ENCODE data around the gene PRRG4.
"Not testable (repeated sequence)": the region's sequence is repeated elsewhere in the genome, so short reads cannot be mapped to it uniquely, and the experiment has no call there.

Gene PRRG4

DNA sequence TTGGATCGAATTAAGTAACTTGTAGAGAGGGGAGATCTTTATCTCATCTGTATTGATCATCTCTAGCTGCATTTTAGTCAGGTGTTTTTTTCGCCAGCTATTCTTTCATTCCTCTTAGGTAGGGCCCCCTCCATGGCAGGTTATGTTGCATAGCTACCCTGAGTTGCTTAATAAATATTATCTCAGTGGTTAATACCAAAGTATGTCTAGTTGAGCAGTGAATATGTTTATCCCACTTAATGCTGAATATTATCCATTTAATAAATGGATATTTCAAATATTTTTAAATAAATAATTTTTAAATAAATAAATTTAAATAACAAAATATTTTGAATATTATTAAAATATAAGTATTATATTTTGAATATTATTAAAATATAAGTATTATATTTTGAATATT is 9.6 kb downstream of the PRRG4 start:
- intact Hi-C loops (cut with micrococcal nuclease): no loop called here
- no peaks in the 10 kb centered on the region for H3K9me3 Mint-ChIP-seq
- H3K36me3 Mint-ChIP-seq (ENCODE audit: low read depth): peaks cover 41% of the 10 kb centered on the region
- H3K4me3 Mint-ChIP-seq: no peak overlapping the region
- H3K27me3 Mint-ChIP-seq: no peaks in the 10 kb centered on the region
- H3K4me1 Mint-ChIP-seq (ENCODE audit: low read depth): peaks cover 22% of the 10 kb centered on the region
- H3K27ac Mint-ChIP-seq: no peak overlapping the region

DNA sequence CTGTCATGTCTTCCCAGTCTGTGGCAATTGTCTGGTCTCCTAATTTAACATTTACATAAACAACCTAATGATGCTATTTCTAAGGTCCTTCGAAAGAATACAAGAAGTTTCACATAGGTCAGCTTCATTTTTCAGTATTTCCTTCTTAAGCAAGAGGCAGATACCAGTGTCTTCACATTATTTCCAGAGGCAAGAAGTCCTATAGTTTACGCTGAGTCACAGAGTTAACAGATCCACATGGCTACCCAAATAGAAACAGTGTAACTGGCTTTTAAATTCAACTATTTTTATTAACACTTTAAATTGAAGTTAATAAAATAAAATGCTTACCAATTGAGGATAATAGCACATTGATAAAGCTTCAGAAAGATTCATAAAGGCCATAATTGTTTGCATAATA is 10.9 kb downstream of the PRRG4 start:
- peaks cover 25% of the 10 kb centered on the region for H3K4me1 Mint-ChIP-seq (ENCODE audit: low read depth)
- no peak overlapping the region for H3K4me3 Mint-ChIP-seq
- intact Hi-C loops (cut with micrococcal nuclease): loop anchor here (10.0 kb wide), 1 partner anchor 224 kb away; no protein-coding TSS in a partner anchor
- peaks cover 44% of the 10 kb centered on the region for H3K36me3 Mint-ChIP-seq (ENCODE audit: low read depth)
- H3K27me3 Mint-ChIP-seq: no peaks in the 10 kb centered on the region
- H3K27ac Mint-ChIP-seq: no peak overlapping the region
- H3K9me3 Mint-ChIP-seq: no peaks in the 10 kb centered on the region

DNA sequence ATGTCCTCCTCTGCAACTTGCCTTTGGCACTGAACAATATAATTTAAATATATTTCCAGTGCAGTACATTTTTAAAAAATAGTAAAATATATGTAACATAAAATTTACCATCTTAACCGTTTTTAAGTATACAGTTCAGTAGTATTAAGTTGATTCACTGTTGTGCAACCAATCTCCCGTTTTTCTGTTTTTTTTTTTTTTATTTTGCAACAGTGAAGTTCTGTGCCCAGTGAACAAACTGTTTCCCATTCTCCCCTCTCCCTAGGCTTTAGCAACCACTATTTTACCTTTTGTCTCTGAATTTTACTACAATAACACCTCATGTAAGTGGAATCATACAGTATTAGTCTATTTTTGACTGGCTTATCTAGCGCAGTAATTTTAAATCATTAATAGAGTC is 13.8 kb downstream of the PRRG4 start:
- H3K27ac Mint-ChIP-seq: peak overlapping the region; percentile 25
- H3K4me3 Mint-ChIP-seq: no peak overlapping the region
- H3K27me3 Mint-ChIP-seq: no peaks in the 10 kb centered on the region
- peaks cover 59% of the 10 kb centered on the region for H3K36me3 Mint-ChIP-seq (ENCODE audit: low read depth)
- peaks cover 11% of the 10 kb centered on the region for H3K9me3 Mint-ChIP-seq
- H3K4me1 Mint-ChIP-seq (ENCODE audit: low read depth): peaks cover 41% of the 10 kb centered on the region
- intact Hi-C loops (cut with micrococcal nuclease): loop anchor here (10.0 kb wide), 1 partner anchor 221 kb away; no protein-coding TSS in a partner anchor

DNA sequence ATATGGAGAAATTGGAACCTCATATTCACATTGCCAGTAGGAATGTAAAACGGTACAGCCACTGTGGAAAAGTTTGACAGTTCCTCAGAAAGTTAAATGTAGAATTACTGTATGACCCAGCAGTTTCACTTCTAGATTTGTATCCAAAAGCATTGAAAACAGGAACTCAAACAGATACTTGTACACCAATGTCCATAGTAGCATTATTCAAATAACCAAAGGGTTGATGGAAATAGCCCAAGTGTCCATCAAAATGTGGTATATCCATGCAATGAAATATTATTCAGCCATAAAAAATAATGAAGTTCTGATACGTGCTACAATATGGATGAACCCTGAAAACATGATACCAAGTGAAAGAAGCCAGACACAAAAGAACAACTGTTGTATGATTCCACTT is 17.8 kb downstream of the PRRG4 start:
- intact Hi-C loops (cut with micrococcal nuclease): loop anchor here (10.0 kb wide), 1 partner anchor 217 kb away; no protein-coding TSS in a partner anchor
- peaks cover 11% of the 10 kb centered on the region for H3K9me3 Mint-ChIP-seq
- peak overlapping the region; percentile 64 for H3K27ac Mint-ChIP-seq
- H3K36me3 Mint-ChIP-seq (ENCODE audit: low read depth): peaks cover 39% of the 10 kb centered on the region
- H3K27me3 Mint-ChIP-seq: no peaks in the 10 kb centered on the region
- H3K4me1 Mint-ChIP-seq (ENCODE audit: low read depth): peaks cover 60% of the 10 kb centered on the region
- H3K4me3 Mint-ChIP-seq: no peak overlapping the region

DNA sequence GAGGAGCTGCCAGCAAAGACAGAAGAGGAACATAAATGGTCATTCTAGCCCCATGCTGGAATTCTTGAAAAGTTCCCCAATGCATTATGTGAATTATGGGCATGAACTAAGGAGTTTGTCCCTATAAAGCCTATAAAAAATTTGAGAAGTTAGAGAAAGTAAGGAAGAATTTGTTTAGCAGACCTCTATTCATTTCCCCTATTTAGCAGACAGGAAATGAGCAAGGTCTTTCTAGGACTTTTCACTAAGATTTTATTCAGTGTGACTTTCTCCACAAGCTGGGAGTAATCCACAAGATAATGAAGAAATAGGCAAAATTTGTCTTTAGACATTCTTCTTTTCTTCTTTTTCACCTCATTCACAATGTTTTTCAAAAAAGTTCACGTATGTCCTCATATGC is 20.0 kb downstream of the PRRG4 start:
- H3K36me3 Mint-ChIP-seq (ENCODE audit: low read depth): peaks cover 47% of the 10 kb centered on the region
- H3K9me3 Mint-ChIP-seq: peaks cover 11% of the 10 kb centered on the region
- H3K4me3 Mint-ChIP-seq: peak overlapping the region; percentile 30
- intact Hi-C loops (cut with micrococcal nuclease): loop anchor here (10.0 kb wide), 1 partner anchor 215 kb away; no protein-coding TSS in a partner anchor
- peaks cover 64% of the 10 kb centered on the region for H3K4me1 Mint-ChIP-seq (ENCODE audit: low read depth)
- no peaks in the 10 kb centered on the region for H3K27me3 Mint-ChIP-seq
- H3K27ac Mint-ChIP-seq: peak overlapping the region; percentile 72

DNA sequence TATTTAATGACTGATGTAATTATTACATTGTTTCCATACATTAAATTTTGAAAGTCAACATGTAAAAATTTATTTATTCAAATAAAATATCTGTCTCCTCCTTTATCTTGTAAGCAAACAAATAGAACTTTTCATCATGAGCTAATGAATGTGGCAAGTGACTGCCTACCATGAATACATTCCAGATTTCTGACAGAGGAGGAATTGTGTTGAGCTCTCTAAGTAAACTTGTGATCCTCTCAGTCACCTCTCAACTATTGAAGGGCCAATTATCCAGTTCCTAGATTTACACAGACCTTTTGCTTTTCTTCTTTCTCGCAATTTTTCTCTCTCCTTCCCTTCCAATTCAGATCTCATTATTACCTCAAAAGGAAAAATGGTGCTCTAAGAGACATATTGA is 21.5 kb downstream of the PRRG4 start:
- Mint-ChIP-seq H3K4me1 (ENCODE audit: low read depth) (peaks cover 54% of the 10 kb centered on the region), H3K9me3 (peaks cover 11% of the 10 kb centered on the region), H3K27me3 (no peaks in the 10 kb centered on the region), H3K36me3 (ENCODE audit: low read depth) (peaks cover 32% of the 10 kb centered on the region), H3K4me3 (no peak overlapping the region), H3K27ac (no peak overlapping the region)
- intact Hi-C loops (cut with micrococcal nuclease): no loop called here

DNA sequence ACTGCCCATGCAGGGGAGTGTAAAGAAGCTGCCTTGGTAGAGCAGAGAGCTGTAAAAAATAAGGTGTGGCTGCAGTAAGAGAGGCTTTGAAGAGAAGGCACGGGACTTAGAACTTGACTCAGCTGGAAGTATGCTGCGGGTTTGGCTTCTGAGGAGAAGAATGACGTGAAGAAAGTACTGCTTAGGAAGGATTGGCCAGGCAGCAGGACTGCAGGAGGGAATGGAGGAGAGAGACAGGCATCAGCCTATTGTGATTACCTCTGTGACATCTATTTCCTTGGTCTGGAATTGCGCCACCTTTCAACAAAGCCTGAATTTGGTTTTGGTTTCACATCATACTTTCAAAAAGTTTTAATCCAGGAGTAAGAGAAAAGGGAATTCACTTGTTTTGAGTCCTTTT is 22.5 kb downstream of the PRRG4 start:
- Mint-ChIP-seq H3K4me1 (ENCODE audit: low read depth) (peaks cover 48% of the 10 kb centered on the region), H3K27me3 (no peaks in the 10 kb centered on the region), H3K27ac (peak overlapping the region; percentile 86), H3K9me3 (peaks cover 11% of the 10 kb centered on the region), H3K36me3 (ENCODE audit: low read depth) (peaks cover 27% of the 10 kb centered on the region), H3K4me3 (peak overlapping the region; percentile 72)
- intact Hi-C loops (cut with micrococcal nuclease): no loop called here

DNA sequence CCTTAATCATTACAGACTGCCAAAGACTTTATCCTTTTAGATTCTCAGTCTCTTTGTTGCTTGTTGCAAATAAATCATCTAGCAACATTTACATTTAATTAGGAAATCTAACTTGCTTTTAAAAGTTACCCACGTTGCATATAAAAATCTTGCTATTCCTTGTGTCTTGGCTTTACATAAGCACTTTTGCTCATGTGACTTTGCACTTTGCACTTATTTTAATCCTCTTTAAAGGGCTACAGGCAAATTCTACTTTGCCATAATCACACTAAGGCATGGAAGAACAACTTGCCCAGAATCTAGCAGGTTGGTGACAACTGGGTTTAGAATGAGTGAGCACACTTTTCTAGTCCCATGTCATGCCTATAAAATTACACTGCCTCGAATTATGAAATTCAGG is 25.9 kb downstream of the PRRG4 start:
- Mint-ChIP-seq H3K4me1 (ENCODE audit: low read depth) (peaks cover 25% of the 10 kb centered on the region), H3K36me3 (ENCODE audit: low read depth) (peaks cover 21% of the 10 kb centered on the region), H3K27ac (no peak overlapping the region), H3K4me3 (no peak overlapping the region), H3K27me3 (no peaks in the 10 kb centered on the region), H3K9me3 (no peaks in the 10 kb centered on the region)
- intact Hi-C loops (cut with micrococcal nuclease): no loop called here

DNA sequence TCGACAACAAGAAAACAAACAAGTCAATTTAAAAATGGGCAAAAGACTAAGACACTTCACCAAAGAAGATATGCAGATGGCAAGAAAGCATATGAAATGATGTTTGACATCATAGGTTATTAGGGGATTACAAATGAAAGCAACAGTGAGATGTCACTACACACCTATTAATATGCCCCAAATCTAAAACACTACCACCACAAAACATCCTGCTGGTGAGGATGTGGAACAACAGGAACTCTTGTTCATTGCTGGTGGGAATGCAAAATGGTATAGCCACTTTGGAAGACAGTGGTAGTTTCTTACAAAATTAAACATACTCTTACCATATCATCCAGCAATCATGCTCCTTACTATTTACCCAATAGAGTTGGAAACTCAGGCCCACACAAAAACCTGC is 29.0 kb downstream of the PRRG4 start:
- Mint-ChIP-seq H3K9me3 (no peaks in the 10 kb centered on the region), H3K4me3 (no peak overlapping the region), H3K4me1 (ENCODE audit: low read depth) (peaks cover under 1% of the 10 kb centered on the region), H3K27me3 (no peaks in the 10 kb centered on the region), H3K27ac (no peak overlapping the region), H3K36me3 (ENCODE audit: low read depth) (peaks cover 13% of the 10 kb centered on the region)
- intact Hi-C loops (cut with micrococcal nuclease): no loop called here

DNA sequence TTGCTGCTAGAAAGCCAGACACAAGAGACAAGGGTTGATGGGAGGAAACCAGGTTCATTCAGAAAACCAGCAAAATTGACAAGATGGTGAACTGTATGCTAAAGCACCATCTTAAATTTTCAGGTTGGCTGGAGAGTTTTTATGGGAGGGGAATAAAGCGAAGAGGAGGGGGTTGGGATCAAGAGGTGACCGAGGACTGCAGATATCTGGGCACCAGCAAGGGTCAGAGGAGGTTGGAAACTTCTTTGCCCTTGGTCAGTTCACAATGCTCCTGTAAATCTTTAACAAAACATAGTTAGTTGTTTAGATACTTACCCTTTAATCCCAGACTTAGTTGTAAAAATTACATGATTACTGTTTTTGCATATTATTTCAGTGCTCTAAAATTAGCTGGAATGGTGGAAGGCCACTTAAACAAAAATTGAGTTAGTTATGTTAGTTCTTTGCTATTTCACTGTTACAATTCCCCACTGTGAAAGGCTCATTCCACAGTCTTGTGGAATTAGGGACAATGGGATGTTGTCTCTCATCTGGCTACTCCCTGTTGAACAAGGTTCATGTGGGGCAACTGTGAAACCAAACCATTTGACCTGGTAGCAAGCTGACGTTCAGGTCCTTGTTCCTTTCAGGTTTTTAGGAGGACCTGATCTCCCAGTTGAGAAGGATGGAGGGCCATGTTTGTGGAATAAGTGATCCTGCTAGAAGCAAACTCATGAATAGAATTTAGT is 32.3 kb downstream of the PRRG4 start:
- no peaks in the 10 kb centered on the region for H3K27me3 Mint-ChIP-seq
- H3K36me3 Mint-ChIP-seq (ENCODE audit: low read depth): peaks cover 6% of the 10 kb centered on the region
- no peak overlapping the region for H3K27ac Mint-ChIP-seq
- no peaks in the 10 kb centered on the region for H3K9me3 Mint-ChIP-seq
- H3K4me3 Mint-ChIP-seq: no peak overlapping the region
- H3K4me1 Mint-ChIP-seq (ENCODE audit: low read depth): no peaks in the 10 kb centered on the region
- intact Hi-C loops (cut with micrococcal nuclease): no loop called here

DNA sequence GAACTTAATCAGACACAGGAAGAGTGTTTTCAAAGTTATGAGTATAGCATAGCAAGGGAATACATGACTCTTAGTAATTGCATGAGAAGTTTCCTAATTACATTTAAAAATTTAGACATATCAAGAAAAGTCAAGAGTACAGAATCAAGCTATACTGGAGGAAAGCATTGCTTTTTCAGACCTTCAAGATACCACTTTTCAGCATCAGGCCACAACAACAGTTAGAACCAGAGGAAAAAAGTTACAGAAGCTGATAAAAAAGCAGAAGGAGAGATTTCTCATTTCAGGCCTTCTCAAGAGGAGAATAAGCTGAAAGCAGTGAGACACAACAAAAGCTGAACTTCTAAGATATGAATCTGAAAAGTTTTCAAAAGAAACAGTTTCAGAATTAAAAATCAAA is 34.8 kb downstream of the PRRG4 start:
- no peaks in the 10 kb centered on the region for H3K9me3 Mint-ChIP-seq
- no peaks in the 10 kb centered on the region for H3K36me3 Mint-ChIP-seq (ENCODE audit: low read depth)
- no peak overlapping the region for H3K27ac Mint-ChIP-seq
- H3K27me3 Mint-ChIP-seq: no peaks in the 10 kb centered on the region
- no peak overlapping the region for H3K4me3 Mint-ChIP-seq
- no peaks in the 10 kb centered on the region for H3K4me1 Mint-ChIP-seq (ENCODE audit: low read depth)
- intact Hi-C loops (cut with micrococcal nuclease): no loop called here

DNA sequence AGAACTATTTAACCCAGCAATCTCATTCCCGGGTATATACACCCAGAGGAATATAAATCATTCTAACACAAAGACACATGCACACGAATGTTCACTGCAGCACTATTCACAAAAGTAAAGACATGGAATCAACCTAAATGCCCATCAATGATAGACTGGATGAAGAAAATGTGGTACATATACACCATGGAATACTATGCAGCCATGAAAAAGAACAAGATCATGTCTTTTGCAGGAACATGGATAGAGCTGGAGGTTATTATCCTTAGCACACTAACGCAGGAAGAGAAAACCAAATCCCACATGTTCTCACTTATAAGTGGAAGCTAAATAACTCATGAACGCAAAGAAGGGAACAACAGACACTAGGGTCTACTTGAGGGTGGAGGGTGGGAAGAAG is 39.0 kb downstream of the PRRG4 start:
- H3K4me3 Mint-ChIP-seq; H3K27ac Mint-ChIP-seq; H3K4me1 Mint-ChIP-seq (ENCODE audit: low read depth); intact Hi-C loops (cut with micrococcal nuclease); H3K27me3 Mint-ChIP-seq; H3K9me3 Mint-ChIP-seq; H3K36me3 Mint-ChIP-seq (ENCODE audit: low read depth): not testable (repeated sequence)

DNA sequence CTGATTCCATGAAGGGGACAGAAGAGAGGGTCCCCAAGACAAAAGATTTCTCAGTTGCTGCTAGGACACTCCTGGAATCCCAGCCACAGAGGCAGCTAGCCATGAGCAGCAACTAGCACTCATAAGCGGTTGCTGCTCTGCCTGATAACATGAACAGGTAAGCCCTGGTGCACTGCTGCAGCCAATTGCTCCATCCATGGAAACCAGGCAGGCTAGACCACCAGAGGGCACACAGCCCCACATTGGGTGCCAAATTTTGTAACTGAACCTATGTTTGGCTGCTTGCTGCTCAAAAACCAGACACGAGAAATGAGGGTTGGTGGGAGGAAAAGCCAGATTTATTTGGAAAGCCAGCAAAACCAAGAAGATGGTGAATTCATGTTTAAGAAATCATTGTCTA is 40.9 kb downstream of the PRRG4 start:
- H3K4me3 Mint-ChIP-seq: no peak overlapping the region
- H3K36me3 Mint-ChIP-seq (ENCODE audit: low read depth): no peaks in the 10 kb centered on the region
- intact Hi-C loops (cut with micrococcal nuclease): no loop called here
- no peaks in the 10 kb centered on the region for H3K9me3 Mint-ChIP-seq
- H3K27me3 Mint-ChIP-seq: no peaks in the 10 kb centered on the region
- H3K4me1 Mint-ChIP-seq (ENCODE audit: low read depth): no peaks in the 10 kb centered on the region
- no peak overlapping the region for H3K27ac Mint-ChIP-seq

DNA sequence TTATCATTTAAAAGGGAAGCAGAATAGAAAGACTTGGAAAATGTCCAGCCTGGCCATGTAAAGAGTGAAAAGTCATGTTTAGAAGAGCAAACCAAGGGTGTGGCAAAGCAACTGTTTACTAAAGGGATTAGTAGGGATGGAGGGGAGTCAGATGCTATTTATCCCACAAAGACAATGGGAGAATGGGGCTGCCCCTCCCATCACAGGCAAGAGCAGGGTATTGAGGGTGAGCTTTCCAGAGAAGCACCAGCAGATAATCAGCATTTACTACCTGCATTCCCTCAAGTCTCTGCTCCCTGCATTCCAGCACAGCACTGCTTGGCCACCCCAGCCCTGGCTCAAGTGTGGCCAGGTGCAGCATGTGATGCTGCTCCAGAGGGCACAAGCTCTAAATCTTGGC is 44.4 kb downstream of the PRRG4 start:
- Mint-ChIP-seq H3K27ac (no peak overlapping the region), H3K4me3 (no peak overlapping the region), H3K36me3 (ENCODE audit: low read depth) (no peaks in the 10 kb centered on the region), H3K9me3 (no peaks in the 10 kb centered on the region), H3K27me3 (no peaks in the 10 kb centered on the region), H3K4me1 (ENCODE audit: low read depth) (no peaks in the 10 kb centered on the region)
- intact Hi-C loops (cut with micrococcal nuclease): no loop called here

DNA sequence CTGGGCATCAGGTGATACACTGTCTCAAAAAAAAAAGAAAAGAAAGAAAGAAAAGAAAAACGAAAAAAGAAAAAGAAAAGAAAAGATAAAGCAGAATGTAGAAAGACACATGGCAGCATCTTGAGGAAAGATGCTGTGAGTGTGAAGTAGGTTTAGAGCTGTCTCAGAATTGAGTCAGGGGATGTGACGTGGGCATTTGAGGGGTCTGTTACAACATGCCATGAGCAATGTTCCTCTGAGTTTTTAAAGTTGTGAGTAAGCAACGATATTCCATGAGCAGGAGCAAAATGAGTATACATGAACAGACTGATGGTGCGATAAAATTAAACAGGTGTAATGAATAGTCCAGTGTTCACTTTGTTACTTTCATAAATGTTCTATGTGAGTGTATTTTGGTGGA is 51.6 kb downstream of the PRRG4 start:
- Mint-ChIP-seq H3K36me3 (ENCODE audit: low read depth) (no peaks in the 10 kb centered on the region), H3K9me3 (no peaks in the 10 kb centered on the region), H3K4me1 (ENCODE audit: low read depth) (no peaks in the 10 kb centered on the region), H3K27ac (no peak overlapping the region), H3K27me3 (no peaks in the 10 kb centered on the region), H3K4me3 (no peak overlapping the region)
- intact Hi-C loops (cut with micrococcal nuclease): loop anchor here (5.0 kb wide), 1 partner anchor 234 kb away; no protein-coding TSS in a partner anchor
